HEK293T (cell line): ENCODE data around the gene CBX4.

Experiments
- CTCF ChIA-PET: fragments of 350-600 bp; formaldehyde crosslinking; extraction: SDS; loops from one replicate; lab custom pipeline; 2021; ENCODE audit warnings: antibody characterized with exemption, inconsistent platforms; lab: Yijun Ruan, JAX
- POLR2A ChIA-PET: fragments of 350-600 bp; formaldehyde crosslinking; extraction: SDS; loops from one replicate; lab custom pipeline; 2020; ENCODE audit warnings: antibody characterized with exemption, inconsistent platforms; lab: Yijun Ruan, JAX
- DNase-seq: peaks from one replicate; pipeline ENCODE4 v3.0.0; 2012; ENCODE audit warnings: mixed read lengths; ENCODE audit errors: extremely low spot score
- ARNT ChIP-seq: fragments of 450-650 bp; IDR thresholded peaks from 2 replicates; pipeline ENCODE4 v1.6.1; 2017; ENCODE audit warnings: mild to moderate bottlenecking
- BHLHE40 ChIP-seq: fragments of 450-650 bp; IDR thresholded peaks from 2 replicates; pipeline ENCODE4 v1.6.1; 2016; ENCODE audit warnings: mild to moderate bottlenecking, moderate library complexity, borderline replicate concordance
- CTBP1 ChIP-seq: fragments of 450-650 bp; IDR thresholded peaks from 2 replicates; pipeline ENCODE4 v1.6.1; 2016; ENCODE audit warnings: borderline replicate concordance
- ELF4 ChIP-seq: fragments of 450-650 bp; IDR thresholded peaks from 2 replicates; pipeline ENCODE4 v1.6.1; 2017; ENCODE audit warnings: antibody characterized with exemption
- FOXA1 ChIP-seq: fragments of 450-650 bp; IDR thresholded peaks from 2 replicates; pipeline ENCODE4 v1.6.1; 2016; ENCODE audit warnings: mild to moderate bottlenecking
- FOXK2 ChIP-seq: fragments of 450-650 bp; IDR thresholded peaks from 2 replicates; pipeline ENCODE4 v1.6.1; 2016; ENCODE audit warnings: mild to moderate bottlenecking
- FOXM1 ChIP-seq: fragments of 450-650 bp; IDR thresholded peaks from 2 replicates; pipeline ENCODE4 v1.6.1; 2017; ENCODE audit warnings: mild to moderate bottlenecking, borderline replicate concordance
- HDGF ChIP-seq: fragments of 450-650 bp; IDR thresholded peaks from 2 replicates; pipeline ENCODE4 v1.6.1; 2017; ENCODE audit warnings: antibody characterized with exemption, borderline replicate concordance
- L3MBTL2 ChIP-seq: fragments of 450-650 bp; conservative IDR thresholded peaks from 2 replicates; pipeline ENCODE4 v1.6.1; 2016; ENCODE audit warnings: mild to moderate bottlenecking
- LEF1 ChIP-seq: fragments of 450-650 bp; IDR thresholded peaks from 2 replicates; pipeline ENCODE4 v1.6.1; 2017; ENCODE audit warnings: mild to moderate bottlenecking, borderline replicate concordance
- NFRKB ChIP-seq: fragments of 450-650 bp; IDR thresholded peaks from 2 replicates; pipeline ENCODE4 v1.6.1; 2016; ENCODE audit warnings: mild to moderate bottlenecking, moderate library complexity
- SP1 ChIP-seq: fragments of 450-650 bp; IDR thresholded peaks from 2 replicates; pipeline ENCODE4 v1.6.1; 2017
- SUZ12 ChIP-seq: fragments of 450-650 bp; IDR thresholded peaks from 2 replicates; pipeline ENCODE4 v1.6.1; 2016; ENCODE audit warnings: mild to moderate bottlenecking
- TARDBP ChIP-seq: fragments of 450-650 bp; IDR thresholded peaks from 2 replicates; pipeline ENCODE4 v1.6.1; 2016
- ZNF384 ChIP-seq: fragments of 450-650 bp; IDR thresholded peaks from 2 replicates; pipeline ENCODE4 v1.6.1; 2016
- TF ChIP-seq, protein P1 (sequence below): fragments of 450-650 bp; IDR thresholded peaks from 2 replicates; pipeline ENCODE4 v1.6.1; 2016

Gene CBX4

DNA sequence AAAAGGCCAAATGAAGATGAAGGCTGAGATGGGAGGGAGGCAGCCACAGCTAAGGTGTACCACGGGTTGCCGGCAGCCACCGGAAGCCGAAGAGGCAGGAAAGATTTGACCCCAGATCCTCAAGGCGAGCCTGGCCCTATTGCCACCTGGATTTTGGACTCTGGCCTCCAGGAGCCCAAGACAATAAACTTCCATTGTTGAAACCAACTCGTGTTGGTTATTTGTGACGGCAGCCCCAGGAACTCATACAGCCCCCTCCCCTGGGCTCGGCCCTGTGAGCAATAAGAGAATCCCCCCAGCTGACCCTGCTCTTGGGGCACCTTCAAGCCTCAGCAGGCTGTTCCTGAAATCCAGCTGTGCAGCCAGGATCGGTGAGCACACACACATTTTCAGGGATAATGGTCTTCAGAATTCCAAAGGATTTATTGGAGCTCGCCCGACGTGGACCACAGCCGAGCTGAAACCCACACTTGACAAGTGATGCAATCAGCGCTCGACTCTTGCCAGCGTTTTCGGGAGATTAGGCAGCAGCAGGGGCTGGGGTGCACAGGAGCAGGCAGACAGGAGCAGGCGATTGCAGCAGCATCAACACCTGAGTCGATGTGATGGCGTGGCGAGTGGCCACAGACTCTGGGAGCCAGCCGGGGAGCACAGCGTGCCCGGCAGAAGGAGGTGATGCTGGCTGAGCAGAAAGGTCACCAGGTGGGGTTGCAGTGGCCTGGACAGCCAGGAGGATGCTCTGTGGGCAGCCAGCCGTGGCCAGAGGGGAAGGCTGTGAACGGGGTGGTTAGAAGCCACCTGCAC, 22.4 kb upstream of the CBX4 start:
- POLR2A ChIA-PET: interaction anchor here (0.8 to 1.4 kb wide), 3 partner anchors 10 to 183 kb away, joined by 3 read pairs; no protein-coding TSS in a partner anchor
- TF ChIP-seq L3MBTL2: no peak
- TF ChIP-seq SP1: no peak
- TF ChIP-seq FOXM1: no peak
- no peak for TF ChIP-seq CTBP1
- no peak for TF ChIP-seq ELF4
- TF ChIP-seq FOXK2: no peak
- no peak for TF ChIP-seq TARDBP
- TF ChIP-seq SUZ12: no peak
- no peak for TF ChIP-seq HDGF
- TF ChIP-seq NFRKB: no peak
- TF ChIP-seq BHLHE40: no peak
- CTCF ChIA-PET: no interaction called here
- DNase-seq: no peak

DNA sequence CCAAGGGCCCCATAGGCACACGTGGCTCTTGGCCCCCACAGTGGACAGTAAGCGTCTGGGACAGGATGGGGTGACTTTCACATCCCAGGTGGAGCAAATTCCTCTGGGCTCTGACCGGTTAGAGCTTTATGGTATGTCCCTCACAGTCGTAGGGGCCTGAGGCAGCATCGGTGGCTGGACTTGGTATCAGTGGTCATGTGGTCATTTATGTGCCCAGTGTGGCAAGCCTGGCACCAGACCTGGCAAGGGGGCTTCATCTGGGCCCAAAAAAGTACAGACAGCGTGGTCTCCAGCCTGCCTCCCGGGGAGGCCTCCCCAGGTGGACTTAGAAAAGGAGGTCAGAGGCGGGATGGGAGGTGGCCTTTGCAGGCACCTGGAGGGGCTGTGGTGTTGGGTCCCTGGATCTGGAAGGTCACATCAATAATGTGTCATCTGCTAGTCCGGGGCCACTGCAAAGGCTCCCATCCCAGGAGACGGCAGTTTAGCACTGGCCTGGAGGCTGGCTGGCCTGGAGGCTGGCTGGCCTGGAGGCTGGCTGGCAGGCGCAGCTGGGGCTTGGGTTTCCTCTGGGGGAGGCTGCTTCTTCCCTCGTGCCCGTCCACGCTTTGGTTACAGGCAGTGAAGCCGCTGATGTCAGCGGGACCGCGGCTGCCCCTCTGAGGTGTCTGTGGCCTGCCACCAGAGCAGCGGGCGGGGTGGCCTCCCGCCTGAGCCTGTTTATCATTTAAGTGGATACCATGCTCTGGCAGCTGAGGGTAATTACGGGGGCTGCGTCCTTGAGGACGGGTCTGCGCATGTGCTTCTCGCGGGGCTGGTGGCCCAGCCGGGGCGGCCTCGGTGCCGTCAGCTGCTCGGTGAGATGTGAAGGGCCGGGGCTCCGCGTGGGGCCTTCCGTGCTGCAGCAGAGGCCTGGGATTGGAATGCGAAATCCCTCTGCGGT, 20.7 kb upstream of the CBX4 start:
- POLR2A ChIA-PET: no interaction called here
- no peak for TF ChIP-seq NFRKB
- TF ChIP-seq FOXA1: no peak
- TF ChIP-seq FOXM1: no peak
- TF ChIP-seq L3MBTL2: no peak
- TF ChIP-seq, protein P1, sequence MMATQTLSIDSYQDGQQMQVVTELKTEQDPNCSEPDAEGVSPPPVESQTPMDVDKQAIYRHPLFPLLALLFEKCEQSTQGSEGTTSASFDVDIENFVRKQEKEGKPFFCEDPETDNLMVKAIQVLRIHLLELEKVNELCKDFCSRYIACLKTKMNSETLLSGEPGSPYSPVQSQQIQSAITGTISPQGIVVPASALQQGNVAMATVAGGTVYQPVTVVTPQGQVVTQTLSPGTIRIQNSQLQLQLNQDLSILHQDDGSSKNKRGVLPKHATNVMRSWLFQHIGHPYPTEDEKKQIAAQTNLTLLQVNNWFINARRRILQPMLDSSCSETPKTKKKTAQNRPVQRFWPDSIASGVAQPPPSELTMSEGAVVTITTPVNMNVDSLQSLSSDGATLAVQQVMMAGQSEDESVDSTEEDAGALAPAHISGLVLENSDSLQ: no peak
- TF ChIP-seq HDGF: no peak
- TF ChIP-seq FOXK2: no peak
- no peak for TF ChIP-seq ARNT
- no peak for TF ChIP-seq SUZ12
- no peak for TF ChIP-seq CTBP1
- no peak for TF ChIP-seq ELF4
- no peak for TF ChIP-seq SP1
- no peak for TF ChIP-seq TARDBP
- no peak for TF ChIP-seq ZNF384
- TF ChIP-seq BHLHE40: no peak
- DNase-seq: no peak
- CTCF ChIA-PET: no interaction called here

DNA sequence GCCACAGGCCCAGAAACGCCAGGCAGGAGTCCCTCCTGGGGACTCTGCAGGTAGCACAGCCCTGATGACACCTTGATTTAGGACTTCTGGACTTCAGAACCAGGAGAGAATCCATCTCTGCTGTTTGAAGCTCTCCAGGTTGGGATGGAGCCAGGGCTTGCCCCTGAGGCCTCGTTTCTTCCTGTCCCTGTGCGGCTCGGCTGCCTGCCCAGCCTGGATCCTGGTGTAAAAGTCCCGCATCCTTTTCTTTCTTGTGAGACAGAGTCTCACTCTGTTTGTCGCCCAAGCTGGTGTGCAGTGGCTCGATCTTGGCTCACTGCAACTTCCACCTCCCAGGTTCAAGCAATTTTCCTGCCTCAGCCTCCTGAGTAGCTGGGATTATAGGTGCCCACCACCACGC, 17.9 kb upstream of the CBX4 start:
- TF ChIP-seq LEF1 (no peak), SP1 (no peak), FOXM1 (no peak), TARDBP (no peak), ARNT (no peak), FOXK2 (no peak), L3MBTL2 (no peak), NFRKB (no peak), BHLHE40 (no peak)
- TF ChIP-seq, protein P1: no peak
- DNase-seq: no peak
- POLR2A ChIA-PET: no interaction called here
- CTCF ChIA-PET: interaction anchor here (0.6 to 1.6 kb wide), 3 partner anchors 9 to 23 kb away, joined by 3 to 10 read pairs (median 3); no protein-coding TSS in a partner anchor

DNA sequence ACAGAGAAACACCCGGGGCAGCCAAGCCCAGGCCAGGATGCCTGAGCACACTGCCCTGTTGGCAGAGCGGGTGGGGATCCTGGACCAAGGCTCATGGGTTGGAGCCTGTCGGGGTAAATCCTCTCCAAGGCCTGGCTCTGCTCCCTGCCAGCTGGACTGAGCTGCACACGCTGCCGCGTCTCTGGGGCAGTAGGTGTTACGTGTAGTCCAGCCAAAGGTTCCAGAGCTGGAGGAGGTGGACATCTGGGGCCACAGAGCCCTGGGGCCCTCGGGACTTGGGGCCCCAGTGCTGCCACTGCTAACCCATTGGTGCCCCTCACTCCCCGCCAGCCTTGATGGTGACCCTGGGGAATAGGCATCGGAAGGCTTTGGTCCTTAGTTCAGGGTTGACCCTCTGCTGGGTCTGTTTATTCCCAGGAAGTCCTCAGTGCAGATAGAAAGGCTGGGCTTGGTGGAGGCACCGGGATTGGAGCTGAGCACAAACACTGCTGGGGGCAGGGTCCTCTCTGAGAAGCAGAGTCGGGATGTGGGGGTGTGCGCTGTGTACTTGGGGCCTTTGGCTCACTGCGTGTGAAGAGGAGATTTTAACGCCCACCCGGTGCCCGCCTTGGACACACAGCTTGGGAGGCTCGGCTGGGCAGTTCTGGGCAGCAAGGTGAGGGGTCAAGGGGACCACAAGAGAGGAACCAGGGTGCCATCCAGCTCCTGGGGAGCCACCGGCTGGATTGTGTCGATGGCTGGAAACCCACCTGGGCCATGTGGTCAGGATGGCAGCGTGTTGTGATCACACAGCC, 16.3 kb upstream of the CBX4 start:
- no peak for DNase-seq
- ChIA-PET POLR2A (interaction anchor here (1.1 to 1.6 kb wide), 3 partner anchors 11 to 138 kb away, joined by 3 to 5 read pairs (median 4); partner anchors contain the start of gene CBX4), CTCF (interaction anchor here (0.6 to 1.6 kb wide), 7 partner anchors 10 to 138 kb away, joined by 3 to 10 read pairs (median 3); no protein-coding TSS in a partner anchor)

More for the DNA sequence above, 16.3 kb upstream of the CBX4 start:
- TF ChIP-seq HDGF (no peak), ELF4 (no peak), BHLHE40 (no peak), CTBP1 (no peak), SP1 (no peak), FOXM1 (no peak), TARDBP (no peak), SUZ12 (no peak)
